ENCODE measurements around the gene PHC2. TPM values are rescaled to one million over a fixed set of nuclear protein-coding genes. Genes with fewer than 3 reads are reported as not detected.
A peak's percentile ranks its signal among the peaks of the same experiment; 100 is the strongest.

Gene PHC2
- total and polyA plus RNA-seq, 2 of the 13 experiments (the other 11 are each of a cell fraction or from before 2014, with no cell fraction given), result 52.5 to 84.9 TPM

- peak; percentile 89 for TF ChIP-seq ZNF407 (CRISPR knock-in tag; IDR thresholded peaks at IDR 0.05; ENCODE audit: not compliant biosample characterization)
- no peak for TF ChIP-seq NR2C2 (CRISPR knock-in tag; IDR thresholded peaks at IDR 0.05; ENCODE audit: borderline replicate concordance)
- peak; percentile 87; the same call in 1 of the 2 replicates for TF ChIP-seq NFKB2 (CRISPR knock-in tag; IDR thresholded peaks at IDR 0.05; ENCODE audit: borderline replicate concordance)
- TF ChIP-seq ZKSCAN1 (IDR thresholded peaks at IDR 0.05; ENCODE audit: low read length), result no peak
- no peak for TF ChIP-seq ZIK1 (CRISPR knock-in tag; IDR thresholded peaks at IDR 0.05; ENCODE audit: borderline replicate concordance, low read depth)
- TF ChIP-seq GLI4 (CRISPR knock-in tag; IDR thresholded peaks at IDR 0.05; ENCODE audit: borderline replicate concordance), result peak; percentile 58; the same call in 1 of the 2 replicates
- no peak; the same call in 1 of the 2 replicates for TF ChIP-seq CENPT (CRISPR knock-in tag; IDR thresholded peaks at IDR 0.05; ENCODE audit: low read depth)
- no peak for TF ChIP-seq ZNF577 (CRISPR knock-in tag; IDR thresholded peaks at IDR 0.05; ENCODE audit: borderline replicate concordance, low read depth)
- TF ChIP-seq NFYC (CRISPR knock-in tag; IDR thresholded peaks at IDR 0.05), result no peak
- no peak for TF ChIP-seq ZNF484 (CRISPR knock-in tag; IDR thresholded peaks at IDR 0.05; ENCODE audit: borderline replicate concordance, low read depth)
- peak; percentile 29; the same call in 1 of the 2 replicates for TF ChIP-seq ZNF572 (CRISPR knock-in tag; IDR thresholded peaks at IDR 0.05)
- TF ChIP-seq SP1 (IDR thresholded peaks at IDR 0.05), result no peak
- peak; percentile 66 for TF ChIP-seq SP1 (CRISPR knock-in tag; IDR thresholded peaks at IDR 0.05)
- TF ChIP-seq GMEB2 (CRISPR knock-in tag; IDR thresholded peaks at IDR 0.05; ENCODE audit: low read depth), result no peak
- TF ChIP-seq MEIS1 (CRISPR knock-in tag; IDR thresholded peaks at IDR 0.05; ENCODE audit: borderline replicate concordance), result peak; percentile 61; the same call in 1 of the 2 replicates
- TF ChIP-seq ZNF251 (CRISPR knock-in tag; IDR thresholded peaks at IDR 0.05), result no peak
- TF ChIP-seq ZNF468 (CRISPR knock-in tag; IDR thresholded peaks at IDR 0.05), result 0 out of 2 replicates have a peak, but pooled peaks have one; percentile 68
- TF ChIP-seq ZMYM3 (CRISPR knock-in tag; IDR thresholded peaks at IDR 0.05), result peak; percentile 79; the same call in 1 of the 2 replicates
- peak; percentile 74 for TF ChIP-seq PHF8 (CRISPR knock-in tag; IDR thresholded peaks at IDR 0.05)
- no peak for TF ChIP-seq PRMT3 (CRISPR knock-in tag; IDR thresholded peaks at IDR 0.05; ENCODE audit: borderline replicate concordance, low read depth)
Observed at GRCh38 chr1:33349778-33350610, 80.9 kb downstream of the PHC2 start (continued).

Data from HepG2 (cell line).